Upper lobe of left lung (tissue), 6 donors: ENCODE data around the gene OAS3. TPM values are rescaled to one million over a fixed set of nuclear protein-coding genes. Genes with fewer than 3 reads are reported as not detected.

Experiments used
- ATAC-seq, 2 donors: fragments of 200-7000 bp; cut with Tn5 transposase; one replicate each; pipeline ENCODE4 v1.9.1; 2022; ENCODE audit warnings: mild to moderate bottlenecking in 2 of 2, moderate library complexity in 2 of 2; ENCODE audit not compliant: low FRiP score in 2 of 2
- DNase-seq, 2 donors: peaks; one replicate each; pipeline ENCODE4 v3.0.0-alpha.2; 2019 to 2020
- H3K27ac ChIP-seq, 4 donors: fragments of 200-600 bp; sonication (generic); one replicate each; pipeline ENCODE4 v1.5.1; 2016 to 2019
- H3K27me3 ChIP-seq, 4 donors: fragments of 200-600 bp; sonication (generic); one replicate each; pipeline ENCODE4 v1.5.1; 2017 to 2019
- H3K36me3 ChIP-seq, 4 donors: fragments of 200-600 bp; sonication (generic); one replicate each; pipeline ENCODE4 v1.5.1; 2016 to 2019
- H3K4me1 ChIP-seq, 4 donors: fragments of 200-600 bp; sonication (generic); one replicate each; pipeline ENCODE4 v1.5.1; 2018 to 2019
- H3K4me3 ChIP-seq, 4 donors: fragments of 200-600 bp; sonication (generic); one replicate each; pipeline ENCODE4 v1.5.1; 2017 to 2019; ENCODE audit warnings: mild to moderate bottlenecking in 2 of 4, moderate library complexity in 1 of 4
- H3K9me3 ChIP-seq, 4 donors: fragments of 200-600 bp; sonication (generic); one replicate each; pipeline ENCODE4 v1.5.1; 2018 to 2019
- EP300 ChIP-seq, 4 donors: sonication (generic); formaldehyde crosslinking; IDR thresholded peaks; one replicate each; pipeline ENCODE4 v1.5.1; 2017; ENCODE audit warnings: antibody characterized with exemption in 4 of 4, control low read depth in 2 of 4
- POLR2A ChIP-seq, 4 donors: fragments of 450-650 bp; IDR thresholded peaks; one replicate each; pipeline ENCODE4 v1.5.1; 2016 to 2017; ENCODE audit warnings: antibody characterized with exemption in 4 of 4, mild to moderate bottlenecking in 2 of 4
- POLR2AphosphoS5 ChIP-seq, 2 donors: sonication (generic); formaldehyde crosslinking; IDR thresholded peaks; one replicate each; pipeline ENCODE4 v1.5.1; 2017; ENCODE audit warnings: antibody characterized with exemption in 2 of 2
- WGBS, 2 donors: methylation state at CpG; one replicate each; pipeline ENCODE4 v1.1.5; 2017 to 2018; 5-methylcytosine and 5-hydroxymethylcytosine counted together
- total RNA-seq, 6 donors: library from RNA; depleted of rRNA in 4 of 6; stranded (reverse); fragments of >200 nt in 4 of 6; gene quantifications; one replicate each; pipeline versions ENCODE4 v1.1.0 to v1.2.1, GENCODE V29; 2016 to 2021
- TF ChIP-seq, protein P1 (sequence below), 6 experiments: fragments of 450-650 bp in 4 of 6; fragments of 200-600 bp in 2 of 6; sonication (generic) in 2 of 6; IDR thresholded peaks; one replicate each; pipeline ENCODE4 v1.5.1; 2016 to 2019; ENCODE audit warnings: antibody characterized with exemption in 6 of 6
- donor health status: DM: no; HTN: no; CAD: no; lungs with moderate emphysema.
- donor health status: DM: no; HTN: yes; CAD: no; lungs with severe emphysema.

The OAS3 gene
- total RNA-seq, 6 donors from 2014 or later, result 15.3 to 61.9 (median 28.8) TPM

GRCh38 chr12:112961074-112961473 is 22.8 kb downstream of the OAS3 start:
- WGBS, 2 donors, result 81 to 87% methylated on average over 7 of the region's 7 CpGs
- peaks cover 0 to 71% (median 47%) of the 10 kb centered on the region in 4 donors for H3K36me3 ChIP-seq

GRCh38 chr12:112961536-112961935 is 23.3 kb downstream of the OAS3 start:
- Histone ChIP-seq H3K27ac (no peak overlapping the region), H3K36me3 (peaks cover 0 to 76% (median 50%) of the 10 kb centered on the region in 4 donors), H3K4me3 (no peak overlapping the region), H3K27me3 (no peaks in the 10 kb centered on the region), H3K4me1 (no peaks in the 10 kb centered on the region), H3K9me3 (no peaks in the 10 kb centered on the region)
- DNase-seq (no peak), ATAC-seq (no peak)
- 88 to 95% methylated on average over 4 of the region's 4 CpGs for WGBS, 2 donors
- TF ChIP-seq EP300 (IDR thresholded peaks at IDR 0.05), result no peak
- no peak for TF ChIP-seq POLR2AphosphoS5 (IDR thresholded peaks at IDR 0.05)
- TF ChIP-seq, protein P1, sequence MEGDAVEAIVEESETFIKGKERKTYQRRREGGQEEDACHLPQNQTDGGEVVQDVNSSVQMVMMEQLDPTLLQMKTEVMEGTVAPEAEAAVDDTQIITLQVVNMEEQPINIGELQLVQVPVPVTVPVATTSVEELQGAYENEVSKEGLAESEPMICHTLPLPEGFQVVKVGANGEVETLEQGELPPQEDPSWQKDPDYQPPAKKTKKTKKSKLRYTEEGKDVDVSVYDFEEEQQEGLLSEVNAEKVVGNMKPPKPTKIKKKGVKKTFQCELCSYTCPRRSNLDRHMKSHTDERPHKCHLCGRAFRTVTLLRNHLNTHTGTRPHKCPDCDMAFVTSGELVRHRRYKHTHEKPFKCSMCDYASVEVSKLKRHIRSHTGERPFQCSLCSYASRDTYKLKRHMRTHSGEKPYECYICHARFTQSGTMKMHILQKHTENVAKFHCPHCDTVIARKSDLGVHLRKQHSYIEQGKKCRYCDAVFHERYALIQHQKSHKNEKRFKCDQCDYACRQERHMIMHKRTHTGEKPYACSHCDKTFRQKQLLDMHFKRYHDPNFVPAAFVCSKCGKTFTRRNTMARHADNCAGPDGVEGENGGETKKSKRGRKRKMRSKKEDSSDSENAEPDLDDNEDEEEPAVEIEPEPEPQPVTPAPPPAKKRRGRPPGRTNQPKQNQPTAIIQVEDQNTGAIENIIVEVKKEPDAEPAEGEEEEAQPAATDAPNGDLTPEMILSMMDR (IDR thresholded peaks at IDR 0.05), result no peak
- TF ChIP-seq POLR2A (IDR thresholded peaks at IDR 0.05), result no peak

More at GRCh38 chr12:112961074-112961473, 22.8 kb downstream of the OAS3 start:
- H3K27ac ChIP-seq, result no peak overlapping the region
- no peaks in the 10 kb centered on the region for H3K27me3 ChIP-seq
- H3K4me1 ChIP-seq, result no peaks in the 10 kb centered on the region
- no peak for TF ChIP-seq EP300 (IDR thresholded peaks at IDR 0.05)
- TF ChIP-seq POLR2AphosphoS5 (IDR thresholded peaks at IDR 0.05), result no peak
- TF ChIP-seq, protein P1 (IDR thresholded peaks at IDR 0.05), result no peak
- TF ChIP-seq POLR2A (IDR thresholded peaks at IDR 0.05), result no peak
- H3K4me3 ChIP-seq, result no peak overlapping the region
- no peak for ATAC-seq
- DNase-seq, result no peak
- no peaks in the 10 kb centered on the region for H3K9me3 ChIP-seq

- 96 to 100% methylated on average over 1 to 7 of the region's 7 CpGs for WGBS, 2 donors
- ATAC-seq (no peak), DNase-seq (no peak)
- no peak overlapping the region for H3K4me3 ChIP-seq
- peaks cover 0 to 86% (median 57%) of the 10 kb centered on the region in 4 donors for H3K36me3 ChIP-seq
- H3K27me3 ChIP-seq, result no peaks in the 10 kb centered on the region
- TF ChIP-seq EP300 (IDR thresholded peaks at IDR 0.05), result no peak
- TF ChIP-seq, protein P1 (IDR thresholded peaks at IDR 0.05), result no peak
- TF ChIP-seq POLR2A (IDR thresholded peaks at IDR 0.05), result no peak
- TF ChIP-seq POLR2AphosphoS5 (IDR thresholded peaks at IDR 0.05), result no peak
- H3K27ac ChIP-seq, result no peak overlapping the region
- H3K4me1 ChIP-seq, result no peaks in the 10 kb centered on the region
- H3K9me3 ChIP-seq, result no peaks in the 10 kb centered on the region
These were observed 24.3 kb downstream of the OAS3 start for GRCh38 chr12:112962561-112962960.

GRCh38 chr12:112963227-112963861 is 25.1 kb downstream of the OAS3 start:
- Histone ChIP-seq H3K36me3 (peaks cover 0 to 94% (median 63%) of the 10 kb centered on the region in 4 donors), H3K4me3 (no peak overlapping the region), H3K27me3 (no peaks in the 10 kb centered on the region), H3K9me3 (no peaks in the 10 kb centered on the region), H3K27ac (no peak overlapping the region), H3K4me1 (no peaks in the 10 kb centered on the region)
- TF ChIP-seq, protein P1 (IDR thresholded peaks at IDR 0.05), result no peak
- TF ChIP-seq EP300 (IDR thresholded peaks at IDR 0.05) (no peak), POLR2AphosphoS5 (IDR thresholded peaks at IDR 0.05) (no peak), POLR2A (IDR thresholded peaks at IDR 0.05) (no peak)
- no peak for DNase-seq
- ATAC-seq, result no peak
- 94 to 96% methylated on average over 13 to 14 of the region's 14 CpGs for WGBS, 2 donors
